Gastrocnemius medialis (tissue), 4 donors: ENCODE results near the gene APOL4. TPM values are rescaled to one million over a fixed set of nuclear protein-coding genes. Genes with fewer than 3 reads are reported as not detected.
A peak's percentile ranks its signal among the peaks of the same experiment; 100 is the strongest.
"Not testable (repeated sequence)": the region's sequence is repeated elsewhere in the genome, so short reads cannot be mapped to it uniquely, and the experiment has no call there.

Experiments
- ATAC-seq, 2 donors: fragments of 150-250 bp; one replicate each; pipeline ENCODE4 v1.9.1; 2016
- DNase-seq, 2 donors: peaks; one replicate each; pipeline ENCODE4 v3.0.0-alpha.2; 2019
- H3K27ac ChIP-seq, 4 donors: fragments of 200-600 bp; sonication (generic); 1 replicate in 1 of 4; 2 replicates in 3 of 4; pipeline ENCODE4 v1.5.1; 2016 to 2018; ENCODE audit warnings: mild to moderate bottlenecking in 2 of 4, moderate library complexity in 1 of 4
- H3K27me3 ChIP-seq, 3 donors: fragments of 200-600 bp; sonication (generic) in 2 of 3; 1 replicate in 1 of 3; 2 replicates in 2 of 3; pipeline versions ENCODE4 v1.5.1 to v1.6.0; 2016 to 2019; ENCODE audit warnings: mild to moderate bottlenecking in 1 of 3, moderate library complexity in 1 of 3
- H3K36me3 ChIP-seq, 2 donors: fragments of 200-600 bp; sonication (generic) in 1 of 2; one replicate each; pipeline ENCODE4 v1.5.1; 2017 to 2018
- H3K4me1 ChIP-seq, 2 donors: fragments of 200-600 bp; sonication (generic) in 1 of 2; one replicate each; pipeline ENCODE4 v1.5.1; 2016 to 2017; ENCODE audit warnings: mild to moderate bottlenecking in 2 of 2
- H3K4me3 ChIP-seq, 4 donors: fragments of 200-600 bp; sonication (generic) in 3 of 4; 1 replicate in 1 of 4; 2 replicates in 3 of 4; pipeline ENCODE4 v1.5.1; 2016 to 2019; ENCODE audit warnings: mild to moderate bottlenecking in 2 of 4
- H3K9me3 ChIP-seq, 3 donors: fragments of 200-600 bp; sonication (generic) in 2 of 3; 1 replicate in 1 of 3; 2 replicates in 2 of 3; pipeline ENCODE4 v1.5.1; 2016 to 2019
- POLR2A ChIP-seq, 2 donors: fragments of 450-650 bp; IDR thresholded peaks; one replicate each; pipeline ENCODE4 v1.6.1; 2017; ENCODE audit warnings: antibody characterized with exemption in 2 of 2, mild to moderate bottlenecking in 2 of 2, moderate library complexity in 2 of 2
- in situ Hi-C, 4 donors: fragments of 200-750 bp; cut with MboI; loops; one replicate each; pipeline versions ENCODE4 v1.15.0 to v1.8.0; 2017; ENCODE audit warnings: low sequenced_read_pairs in 4 of 4
- intact Hi-C: fragments of 100-400 bp; cut with DNase I; formaldehyde crosslinking; loops from one replicate; pipeline ENCODE4 v1.15.1; 2023; ENCODE audit warnings: low total_unique reads
- total RNA-seq, 4 donors: library from RNA; depleted of rRNA; stranded (reverse); fragments of >200 nt; gene quantifications; one replicate each; pipeline versions ENCODE4 v1.1.0 to v1.2.3, GENCODE V29; 2016
- TF ChIP-seq, protein P1 (sequence below), 5 experiments: fragments of 450-650 bp in 3 of 5; fragments of 200-600 bp in 2 of 5; sonication (generic) in 2 of 5; IDR thresholded peaks in 4 of 5; conservative IDR thresholded peaks in 1 of 5; 1 replicate in 4 of 5; 2 replicates in 1 of 5; pipeline ENCODE4 v1.5.1; 2016 to 2019; ENCODE audit warnings: antibody characterized with exemption in 5 of 5, mild to moderate bottlenecking in 3 of 5, moderate library complexity in 3 of 5

Gene APOL4, protein sequence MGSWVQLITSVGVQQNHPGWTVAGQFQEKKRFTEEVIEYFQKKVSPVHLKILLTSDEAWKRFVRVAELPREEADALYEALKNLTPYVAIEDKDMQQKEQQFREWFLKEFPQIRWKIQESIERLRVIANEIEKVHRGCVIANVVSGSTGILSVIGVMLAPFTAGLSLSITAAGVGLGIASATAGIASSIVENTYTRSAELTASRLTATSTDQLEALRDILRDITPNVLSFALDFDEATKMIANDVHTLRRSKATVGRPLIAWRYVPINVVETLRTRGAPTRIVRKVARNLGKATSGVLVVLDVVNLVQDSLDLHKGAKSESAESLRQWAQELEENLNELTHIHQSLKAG
- total RNA-seq: 1 to 10 TPM in 3 of 4 donors, not detected in 1; 1.5 to 2.3 (median 2.0) TPM

DNA sequence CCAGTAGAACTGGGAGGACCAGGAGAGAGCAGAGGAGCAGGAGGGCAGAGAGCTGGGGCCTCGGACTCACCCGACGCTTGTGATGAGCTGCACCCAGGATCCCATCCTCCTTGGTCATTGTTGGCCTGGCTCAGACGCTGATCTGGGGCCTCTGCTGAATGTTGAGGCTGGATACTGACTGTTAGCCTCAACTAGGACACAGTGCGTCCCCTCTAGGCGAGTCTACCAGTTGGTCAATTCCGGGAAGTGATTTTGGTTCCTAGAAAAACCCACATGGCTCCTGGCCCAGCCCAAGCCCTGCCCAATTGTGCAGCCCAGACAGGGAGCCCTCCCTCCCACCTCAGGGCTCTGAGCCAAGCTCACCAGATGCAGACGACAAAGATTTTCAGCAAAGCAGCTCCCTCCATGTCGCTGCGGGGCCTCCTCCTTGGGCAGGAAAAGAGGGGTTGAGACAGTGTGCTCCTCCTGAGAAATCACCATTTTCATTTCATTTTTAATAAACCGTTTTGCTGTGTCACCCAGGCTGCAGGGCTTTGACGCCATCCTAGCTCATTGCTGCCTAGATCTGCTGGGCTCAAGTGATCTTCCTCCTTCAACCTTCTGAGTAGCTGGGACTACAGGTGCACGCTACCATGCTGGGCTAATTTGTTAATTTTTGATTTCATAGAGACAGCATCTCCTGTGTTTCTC, at the start of gene APOL4:
Gene APOL4, minus strand, starts transcription at position 180 of the 690 bp plus-strand sequence. Its CDS starts 75 bp downstream, at position 105.
- peak in 1 of 2 donors; percentile 28 for TF ChIP-seq POLR2A (IDR thresholded peaks at IDR 0.05)
- TF ChIP-seq, protein P1, sequence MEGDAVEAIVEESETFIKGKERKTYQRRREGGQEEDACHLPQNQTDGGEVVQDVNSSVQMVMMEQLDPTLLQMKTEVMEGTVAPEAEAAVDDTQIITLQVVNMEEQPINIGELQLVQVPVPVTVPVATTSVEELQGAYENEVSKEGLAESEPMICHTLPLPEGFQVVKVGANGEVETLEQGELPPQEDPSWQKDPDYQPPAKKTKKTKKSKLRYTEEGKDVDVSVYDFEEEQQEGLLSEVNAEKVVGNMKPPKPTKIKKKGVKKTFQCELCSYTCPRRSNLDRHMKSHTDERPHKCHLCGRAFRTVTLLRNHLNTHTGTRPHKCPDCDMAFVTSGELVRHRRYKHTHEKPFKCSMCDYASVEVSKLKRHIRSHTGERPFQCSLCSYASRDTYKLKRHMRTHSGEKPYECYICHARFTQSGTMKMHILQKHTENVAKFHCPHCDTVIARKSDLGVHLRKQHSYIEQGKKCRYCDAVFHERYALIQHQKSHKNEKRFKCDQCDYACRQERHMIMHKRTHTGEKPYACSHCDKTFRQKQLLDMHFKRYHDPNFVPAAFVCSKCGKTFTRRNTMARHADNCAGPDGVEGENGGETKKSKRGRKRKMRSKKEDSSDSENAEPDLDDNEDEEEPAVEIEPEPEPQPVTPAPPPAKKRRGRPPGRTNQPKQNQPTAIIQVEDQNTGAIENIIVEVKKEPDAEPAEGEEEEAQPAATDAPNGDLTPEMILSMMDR (IDR thresholded peaks at IDR 0.05 in 4 of 5, conservative IDR thresholded peaks at IDR 0.05 in 1 of 5): no peak
- DNase-seq (peak; percentile 42 to 66), ATAC-seq (peak; percentile 75)
- Histone ChIP-seq H3K27ac (peak within 1 kb of the TSS in 3 of 4 donors; percentile 34 to 63 (median 55)), H3K9me3 (no peaks in the 10 kb centered on the region), H3K27me3 (no peaks in the 10 kb centered on the region), H3K4me1 (peaks cover 0 to 16% of the 10 kb centered on the region in 2 donors), H3K36me3 (no peaks in the 10 kb centered on the region), H3K4me3 (peak within 1 kb of the TSS in 1 of 4 donors; percentile 28)
- intact Hi-C loops: loop anchor here (2.0 kb wide), 1 partner anchor 53 kb away; no protein-coding TSS in a partner anchor
- in situ Hi-C loops: no loop called here

DNA sequence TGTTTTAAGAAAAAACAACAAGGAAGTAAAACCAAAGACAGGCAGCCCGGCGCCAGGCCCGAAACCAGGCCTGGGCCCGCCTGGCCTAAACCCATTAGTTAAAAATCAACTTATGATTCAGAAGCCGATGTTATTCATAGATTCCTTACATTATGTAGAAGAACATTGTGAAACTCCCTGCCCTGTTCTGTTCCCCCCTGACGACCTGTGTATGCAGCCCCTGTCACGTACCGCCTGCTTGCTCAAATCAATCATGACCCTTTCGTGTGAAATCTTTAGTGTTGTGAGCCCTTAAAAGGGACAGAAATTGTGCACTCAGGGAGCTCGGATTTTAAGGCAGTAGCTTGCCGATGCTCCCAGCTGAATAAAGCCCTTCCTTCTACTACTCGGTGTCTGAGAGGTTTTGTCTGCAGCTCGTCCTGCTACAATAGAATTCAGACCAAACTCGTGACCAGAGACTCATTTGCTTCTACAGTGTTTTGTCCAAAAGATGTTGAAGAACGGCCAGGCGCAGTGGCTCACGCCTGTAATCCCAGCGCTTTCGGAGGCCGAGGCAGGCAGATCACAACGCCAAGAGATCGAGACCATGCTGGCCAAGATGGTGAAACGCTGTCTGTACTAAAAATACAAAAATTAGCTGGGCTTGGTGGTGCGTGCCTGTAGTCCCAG, 48.8 kb upstream of the APOL4 start:
- H3K27ac ChIP-seq, ATAC-seq, H3K4me1 ChIP-seq, DNase-seq, H3K4me3 ChIP-seq, H3K36me3 ChIP-seq, in situ Hi-C loops, H3K9me3 ChIP-seq, H3K27me3 ChIP-seq: not testable (repeated sequence)
- intact Hi-C loops: loop anchor here (5.0 kb wide), 1 partner anchor 308 kb away; no protein-coding TSS in a partner anchor

DNA sequence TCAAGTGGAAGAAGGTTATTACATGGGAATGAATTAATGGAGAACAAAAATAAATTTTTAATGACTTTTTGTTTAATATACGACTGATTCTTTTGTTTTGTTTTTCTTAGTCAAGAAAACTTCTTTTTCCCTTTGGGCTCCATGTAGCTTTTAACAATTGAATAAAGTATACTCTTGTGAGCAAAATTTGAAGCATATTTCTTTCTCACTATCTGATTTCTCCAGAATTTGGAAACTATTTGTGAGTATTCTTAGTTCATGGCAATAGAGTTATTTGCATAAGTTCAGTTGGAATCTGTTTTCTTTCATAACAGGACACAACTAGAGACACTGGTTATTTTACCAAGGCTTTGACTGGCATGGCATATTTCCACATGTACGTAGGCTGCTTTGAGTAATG, 47.6 kb upstream of the APOL4 start:
- Histone ChIP-seq H3K4me1 (peaks cover 2 to 14% of the 10 kb centered on the region in 2 donors), H3K36me3 (no peaks in the 10 kb centered on the region), H3K27me3 (no peaks in the 10 kb centered on the region), H3K4me3 (no peak overlapping the region), H3K27ac (no peak overlapping the region), H3K9me3 (no peaks in the 10 kb centered on the region)
- no peak for TF ChIP-seq POLR2A (IDR thresholded peaks at IDR 0.05)
- TF ChIP-seq, protein P1 (IDR thresholded peaks at IDR 0.05 in 4 of 5, conservative IDR thresholded peaks at IDR 0.05 in 1 of 5): no peak
- no peak for DNase-seq
- intact Hi-C loops (no loop called here), in situ Hi-C loops (no loop called here)
- ATAC-seq: no peak

DNA sequence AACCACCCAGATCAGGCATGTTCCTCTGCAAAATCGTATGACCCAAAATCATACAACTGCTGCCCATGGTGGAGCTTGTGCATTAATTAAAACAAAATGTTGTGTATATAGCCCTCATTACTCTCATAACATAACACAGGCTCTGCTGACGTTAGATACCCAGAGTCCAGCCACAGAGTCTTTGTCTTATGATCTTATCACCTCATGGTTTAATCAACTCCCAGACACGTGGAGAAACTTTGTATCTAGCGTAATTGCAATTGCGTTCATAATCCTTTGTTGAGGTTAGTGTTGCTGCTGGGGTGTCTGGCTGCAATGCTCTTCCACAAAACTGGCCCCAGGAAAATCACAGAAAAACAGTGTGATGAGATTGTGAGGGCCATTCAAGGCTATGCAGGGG, 46.3 kb upstream of the APOL4 start:
- no peak for DNase-seq
- Histone ChIP-seq H3K27me3 (no peaks in the 10 kb centered on the region), H3K4me3 (no peak overlapping the region), H3K9me3 (no peaks in the 10 kb centered on the region), H3K27ac (no peak overlapping the region), H3K36me3 (no peaks in the 10 kb centered on the region), H3K4me1 (peaks cover 10 to 19% of the 10 kb centered on the region in 2 donors)
- TF ChIP-seq, protein P1 (IDR thresholded peaks at IDR 0.05 in 4 of 5, conservative IDR thresholded peaks at IDR 0.05 in 1 of 5): no peak
- no peak for TF ChIP-seq POLR2A (IDR thresholded peaks at IDR 0.05)
- no peak for ATAC-seq
- intact Hi-C loops: loop anchor here (2.0 kb wide), 1 partner anchor 29 kb away; no protein-coding TSS in a partner anchor
- in situ Hi-C loops: no loop called here
